Brain microvascular endothelial cell (primary cell): Measurements from ENCODE around the gene PTN.

Experiments
- DNase-seq: peaks from one replicate; pipeline ENCODE4 v3.0.0-alpha.2; 2020
- H3K27ac ChIP-seq: fragments of 250-450 bp; sonication (Bioruptor Pico); 2 replicates; pipeline ENCODE4 v1.5.1; 2020; ENCODE audit warnings: mild to moderate bottlenecking, moderate library complexity
- H3K27me3 ChIP-seq: fragments of 250-450 bp; sonication (Bioruptor Pico); replicated peaks from 2 replicates; pipeline ENCODE4 v1.5.1; 2020; ENCODE audit warnings: mild to moderate bottlenecking
- H3K36me3 ChIP-seq: fragments of 250-450 bp; sonication (Bioruptor Pico); replicated peaks from 2 replicates; pipeline ENCODE4 v1.5.1; 2020; ENCODE audit warnings: mild to moderate bottlenecking
- H3K4me3 ChIP-seq: 2 replicates; pipeline ENCODE4 v1.5.1; 2011; ENCODE audit warnings: low read depth, mild to moderate bottlenecking, control low read depth, low read length, moderate library complexity
- in situ Hi-C: cut with HindIII; loops from 2 replicates; pipeline ENCODE4 v1.10.0; 2017; ENCODE audit warnings: low sequenced_read_pairs, low pct_ligation_motif_present
- TF ChIP-seq, protein P1 (sequence below): IDR thresholded peaks from 2 replicates; pipeline ENCODE4 v1.5.1; 2011; ENCODE audit warnings: low read depth, mild to moderate bottlenecking, moderate library complexity, low read length, control low read depth, inconsistent platforms; ENCODE audit errors: missing control alignments

PTN gene

DNA sequence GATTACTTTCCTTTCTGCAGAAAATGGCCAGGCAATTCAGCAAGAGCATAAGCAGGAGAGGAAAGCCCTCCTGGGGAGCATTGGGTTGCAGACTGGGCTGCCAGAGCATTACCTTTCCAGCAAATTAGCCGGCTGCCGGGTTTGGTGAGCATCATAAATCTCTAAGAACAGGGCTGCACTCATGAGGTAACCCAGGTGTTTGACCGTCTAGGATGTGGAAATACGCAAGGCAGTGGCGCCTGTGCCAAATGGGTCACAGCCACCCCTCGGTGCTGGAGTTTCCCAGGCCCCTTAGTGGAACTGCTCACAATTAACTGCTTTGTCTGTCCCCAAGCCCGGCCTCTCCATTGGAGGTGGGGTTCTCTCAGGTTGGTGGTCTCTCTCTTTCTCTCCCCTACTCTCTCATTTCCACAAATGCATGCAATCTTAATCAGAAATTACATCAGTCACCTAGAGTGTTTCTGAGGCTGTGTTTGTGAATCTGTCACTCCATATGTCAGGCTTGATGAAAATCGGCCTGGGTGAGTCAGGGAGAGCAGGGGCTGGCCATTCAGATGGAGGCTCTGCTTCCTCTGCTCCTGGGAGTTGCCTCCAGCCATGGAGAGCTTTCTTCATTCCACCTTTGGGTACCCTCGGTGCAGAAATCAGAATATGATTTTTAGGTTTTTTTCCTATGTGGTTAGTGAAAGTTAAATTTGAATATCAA lies 26.7 kb downstream of the PTN start:
- no peak overlapping the region for H3K27ac ChIP-seq
- TF ChIP-seq, protein P1, sequence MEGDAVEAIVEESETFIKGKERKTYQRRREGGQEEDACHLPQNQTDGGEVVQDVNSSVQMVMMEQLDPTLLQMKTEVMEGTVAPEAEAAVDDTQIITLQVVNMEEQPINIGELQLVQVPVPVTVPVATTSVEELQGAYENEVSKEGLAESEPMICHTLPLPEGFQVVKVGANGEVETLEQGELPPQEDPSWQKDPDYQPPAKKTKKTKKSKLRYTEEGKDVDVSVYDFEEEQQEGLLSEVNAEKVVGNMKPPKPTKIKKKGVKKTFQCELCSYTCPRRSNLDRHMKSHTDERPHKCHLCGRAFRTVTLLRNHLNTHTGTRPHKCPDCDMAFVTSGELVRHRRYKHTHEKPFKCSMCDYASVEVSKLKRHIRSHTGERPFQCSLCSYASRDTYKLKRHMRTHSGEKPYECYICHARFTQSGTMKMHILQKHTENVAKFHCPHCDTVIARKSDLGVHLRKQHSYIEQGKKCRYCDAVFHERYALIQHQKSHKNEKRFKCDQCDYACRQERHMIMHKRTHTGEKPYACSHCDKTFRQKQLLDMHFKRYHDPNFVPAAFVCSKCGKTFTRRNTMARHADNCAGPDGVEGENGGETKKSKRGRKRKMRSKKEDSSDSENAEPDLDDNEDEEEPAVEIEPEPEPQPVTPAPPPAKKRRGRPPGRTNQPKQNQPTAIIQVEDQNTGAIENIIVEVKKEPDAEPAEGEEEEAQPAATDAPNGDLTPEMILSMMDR: no peak
- no peaks in the 10 kb centered on the region for H3K36me3 ChIP-seq
- no peak overlapping the region for H3K4me3 ChIP-seq
- in situ Hi-C loops: no loop called here
- H3K27me3 ChIP-seq: no peaks in the 10 kb centered on the region
- DNase-seq: no peak

DNA sequence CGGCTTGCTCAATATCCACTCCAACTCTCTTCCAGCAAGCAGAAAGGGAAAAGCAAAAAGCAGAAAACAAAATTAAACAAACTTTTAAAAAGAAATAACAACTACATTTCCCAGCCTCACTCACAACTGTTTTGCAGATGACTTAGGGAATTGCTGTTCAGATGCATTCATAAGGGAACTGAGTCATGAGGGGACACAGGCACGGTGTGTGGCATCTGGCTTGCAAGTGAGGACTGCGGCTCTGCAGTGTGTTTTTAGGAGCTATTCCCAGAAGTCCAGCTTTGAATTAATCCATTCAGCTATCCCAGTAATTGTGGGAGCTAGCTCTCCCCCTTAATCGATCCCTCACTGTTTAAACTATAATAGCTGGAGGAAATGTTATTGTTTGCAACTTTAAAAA lies 30.3 kb downstream of the PTN start:
- TF ChIP-seq, protein P1: no peak
- Histone ChIP-seq H3K36me3 (no peaks in the 10 kb centered on the region), H3K27me3 (no peaks in the 10 kb centered on the region), H3K4me3 (no peak overlapping the region), H3K27ac (no peak overlapping the region)
- DNase-seq: no peak
- in situ Hi-C loops: no loop called here

DNA sequence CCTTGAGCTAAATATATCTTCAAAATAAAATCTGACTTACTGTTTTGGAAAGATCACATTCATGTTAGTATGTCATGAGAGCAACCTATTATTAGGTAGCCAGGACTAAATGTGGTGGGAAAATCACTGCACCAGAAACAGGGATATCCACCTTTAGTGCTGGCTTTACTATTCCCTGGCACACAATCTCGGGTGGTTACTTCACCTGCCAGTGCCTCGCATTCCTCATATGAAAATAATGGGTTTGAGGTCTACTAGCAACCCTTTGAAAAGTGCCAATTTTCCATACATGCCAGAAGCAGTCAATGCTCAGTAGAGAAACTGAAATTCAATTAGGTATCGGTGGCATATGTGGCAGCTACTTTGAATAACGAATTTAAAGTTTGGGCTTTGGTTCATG lies 36.8 kb downstream of the PTN start:
- H3K27ac ChIP-seq: no peak overlapping the region
- TF ChIP-seq, protein P1: no peak
- DNase-seq: no peak

DNA sequence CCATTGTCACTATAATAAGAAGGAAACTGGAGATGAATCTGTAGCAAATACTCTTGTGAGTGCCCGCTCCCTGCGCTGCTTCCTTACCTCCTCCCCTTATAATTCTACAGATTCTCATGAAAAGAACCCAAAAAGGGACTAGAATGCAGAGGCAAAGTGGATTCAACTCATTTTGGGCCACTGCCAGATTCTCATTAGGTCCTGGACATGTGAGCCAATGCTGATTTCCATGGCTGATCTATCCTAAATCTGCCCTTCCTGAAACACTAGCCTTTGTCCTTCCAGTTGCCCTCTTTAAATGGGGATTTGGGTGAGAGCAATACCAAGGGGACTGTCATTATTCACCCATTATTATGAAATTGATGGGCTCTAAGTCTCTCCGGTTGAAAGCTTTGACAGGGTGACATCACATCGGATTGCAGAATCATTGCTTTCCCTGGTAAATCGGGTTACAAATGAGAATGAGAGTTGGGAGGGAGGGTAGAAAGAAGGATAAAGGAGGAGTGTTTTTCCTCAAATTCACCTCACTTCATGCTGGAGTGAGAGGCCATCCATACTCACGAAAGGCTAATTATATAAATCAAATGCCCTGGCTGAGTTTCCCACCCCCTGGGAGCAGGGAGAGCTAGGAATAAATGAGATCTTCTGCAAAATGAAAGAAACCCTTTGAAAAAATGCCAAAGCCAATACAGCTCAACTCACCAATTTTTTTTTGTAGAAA lies 37.5 kb downstream of the PTN start:
- DNase-seq: no peak
- H3K4me3 ChIP-seq: no peak overlapping the region
- TF ChIP-seq, protein P1: no peak
- in situ Hi-C loops: no loop called here
- H3K27ac ChIP-seq: no peak overlapping the region
- no peaks in the 10 kb centered on the region for H3K27me3 ChIP-seq
- H3K36me3 ChIP-seq: no peaks in the 10 kb centered on the region

More for the DNA sequence above, 36.8 kb downstream of the PTN start:
- no peaks in the 10 kb centered on the region for H3K27me3 ChIP-seq
- in situ Hi-C loops: no loop called here
- H3K4me3 ChIP-seq: no peak overlapping the region
- no peaks in the 10 kb centered on the region for H3K36me3 ChIP-seq

DNA sequence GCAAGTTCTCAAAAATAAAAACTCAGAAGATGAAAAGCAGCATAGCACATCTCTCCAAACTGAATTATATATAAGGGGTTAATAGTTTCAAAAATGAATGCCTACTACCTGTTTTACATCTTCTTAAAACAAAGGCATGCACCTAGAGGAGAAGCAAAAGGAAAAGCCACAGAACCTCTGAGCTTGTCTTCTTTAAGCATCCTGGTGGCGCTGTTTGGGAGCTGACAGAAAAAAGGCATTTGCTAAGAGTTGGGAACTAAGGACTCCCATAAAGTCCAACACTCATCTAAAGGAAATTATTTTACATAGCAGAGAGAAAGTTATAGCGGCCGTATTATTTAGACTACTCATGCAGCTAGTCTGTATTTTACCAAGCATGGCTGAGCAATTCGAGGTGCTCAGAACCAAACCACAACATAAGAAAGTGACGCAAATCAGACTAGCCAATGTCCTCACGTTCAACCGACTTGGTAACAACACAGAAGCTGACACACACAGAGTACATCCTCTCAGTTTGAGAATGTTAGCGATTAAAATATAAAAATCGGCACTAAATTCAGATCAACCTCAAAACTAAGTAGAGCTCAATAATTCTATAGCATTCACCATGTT lies 38.8 kb downstream of the PTN start:
- TF ChIP-seq, protein P1: peak; percentile 41
- in situ Hi-C loops: no loop called here
- Histone ChIP-seq H3K27me3 (no peaks in the 10 kb centered on the region), H3K36me3 (no peaks in the 10 kb centered on the region), H3K4me3 (peak overlapping the region; percentile 26), H3K27ac (no peak overlapping the region)
- no peak for DNase-seq
